ENCODE measurements around the gene WSCD1.

The WSCD1 gene

GRCh38 chr17:6104956-6105648, 34.9 kb downstream of the WSCD1 start:
- H3K14ac ChIP-seq (ENCODE audit: low read length), result no peak overlapping the region
- H3K4me3 ChIP-seq (ENCODE audit: low read length in 2 of 2), result no peak overlapping the region
- no CpG with 5 or more reads among the region's 12 CpGs for WGBS, 2 donors (ENCODE audit: extremely low coverage in 2 of 2, insufficient read length in 2 of 2, insufficient replicate concordance in 1 of 2)
- no peak overlapping the region for H2AFZ ChIP-seq (ENCODE audit: low read length)
- H2BK5ac ChIP-seq (ENCODE audit: low read length), result no peak overlapping the region
- H3K27ac ChIP-seq (replicated peaks; ENCODE audit: low read length), result no peak overlapping the region
- H4K91ac ChIP-seq (ENCODE audit: low read depth, low read length, poor library complexity), result no peak overlapping the region
- no peak overlapping the region for H3K9ac ChIP-seq (ENCODE audit: low read depth, low read length, poor library complexity)
- no peak overlapping the region for H2BK15ac ChIP-seq (ENCODE audit: low read length)
- peaks cover 6 to 92% of the 10 kb centered on the region in 2 donors for H3K36me3 ChIP-seq (replicated peaks in 1 of 2; ENCODE audit: control insufficient read depth in 2 of 2, insufficient read depth in 2 of 2, low read length in 2 of 2)
- H3K79me1 ChIP-seq (ENCODE audit: low read depth, low read length), result no peaks in the 10 kb centered on the region
- no peak overlapping the region for H3K23ac ChIP-seq (ENCODE audit: low read depth, low read length, poor library complexity)
- H3K4ac ChIP-seq (ENCODE audit: low read length), result no peak overlapping the region
- H2BK12ac ChIP-seq (ENCODE audit: low read length), result no peak overlapping the region
- H2AK5ac ChIP-seq (ENCODE audit: low read depth, low read length), result no peak overlapping the region
- no peak overlapping the region for H2BK120ac ChIP-seq (ENCODE audit: low read depth, low read length)
- no peak overlapping the region for H3K4me2 ChIP-seq (ENCODE audit: insufficient read depth, low read length, poor library complexity, severe bottlenecking)
- no peak overlapping the region for H3K18ac ChIP-seq (ENCODE audit: low read length)
- H3K4me1 ChIP-seq (ENCODE audit: control insufficient read depth in 2 of 2, insufficient read depth in 1 of 2, low read depth in 1 of 2, low read length in 2 of 2), result peaks cover 0 to 2% of the 10 kb centered on the region in 2 donors
- H3K9me3 ChIP-seq (replicated peaks in 1 of 2; ENCODE audit: control insufficient read depth in 2 of 2, insufficient read depth in 1 of 2, low read depth in 1 of 2, low read length in 2 of 2), result peaks cover 0 to 3% of the 10 kb centered on the region in 2 donors
- no peaks in the 10 kb centered on the region for H3K27me3 ChIP-seq (ENCODE audit: control insufficient read depth in 3 of 3, insufficient read depth in 3 of 3, low read depth in 1 of 3, low read length in 3 of 3)
- DNase-seq (ENCODE audit: low spot score), result no peak
- H4K8ac ChIP-seq (ENCODE audit: low read depth, low read length), result no peak overlapping the region

GRCh38 chr17:6105649-6106007, 35.4 kb downstream of the WSCD1 start:
- H2AK5ac ChIP-seq (ENCODE audit: low read depth, low read length), result no peak overlapping the region
- no peak overlapping the region for H3K14ac ChIP-seq (ENCODE audit: low read length)
- H3K27me3 ChIP-seq (ENCODE audit: control insufficient read depth in 3 of 3, insufficient read depth in 3 of 3, low read depth in 1 of 3, low read length in 3 of 3), result no peaks in the 10 kb centered on the region
- DNase-seq (ENCODE audit: low spot score), result no peak
- no peak overlapping the region for H2BK12ac ChIP-seq (ENCODE audit: low read length)
- H3K36me3 ChIP-seq (replicated peaks in 1 of 2; ENCODE audit: control insufficient read depth in 2 of 2, insufficient read depth in 2 of 2, low read length in 2 of 2), result peaks cover 6 to 92% of the 10 kb centered on the region in 2 donors
- no peak overlapping the region for H3K23ac ChIP-seq (ENCODE audit: low read depth, low read length, poor library complexity)
- peaks cover 0 to 2% of the 10 kb centered on the region in 2 donors for H3K4me1 ChIP-seq (ENCODE audit: control insufficient read depth in 2 of 2, insufficient read depth in 1 of 2, low read depth in 1 of 2, low read length in 2 of 2)
- H4K8ac ChIP-seq (ENCODE audit: low read depth, low read length), result no peak overlapping the region
- H3K9me3 ChIP-seq (replicated peaks in 1 of 2; ENCODE audit: control insufficient read depth in 2 of 2, insufficient read depth in 1 of 2, low read depth in 1 of 2, low read length in 2 of 2), result peaks cover 0 to 3% of the 10 kb centered on the region in 2 donors
- no peak overlapping the region for H3K27ac ChIP-seq (replicated peaks; ENCODE audit: low read length)
- H2AFZ ChIP-seq (ENCODE audit: low read length), result no peak overlapping the region
- H3K4me2 ChIP-seq (ENCODE audit: insufficient read depth, low read length, poor library complexity, severe bottlenecking), result no peak overlapping the region
- H3K4me3 ChIP-seq (ENCODE audit: low read length in 2 of 2), result no peak overlapping the region
- no peak overlapping the region for H3K18ac ChIP-seq (ENCODE audit: low read length)
- no peaks in the 10 kb centered on the region for H3K79me1 ChIP-seq (ENCODE audit: low read depth, low read length)
- H3K9ac ChIP-seq (ENCODE audit: low read depth, low read length, poor library complexity), result no peak overlapping the region
- H3K4ac ChIP-seq (ENCODE audit: low read length), result no peak overlapping the region
- no peak overlapping the region for H4K91ac ChIP-seq (ENCODE audit: low read depth, low read length, poor library complexity)
- no peak overlapping the region for H2BK120ac ChIP-seq (ENCODE audit: low read depth, low read length)
- H2BK5ac ChIP-seq (ENCODE audit: low read length), result no peak overlapping the region
- no peak overlapping the region for H2BK15ac ChIP-seq (ENCODE audit: low read length)
- WGBS, 2 donors (ENCODE audit: extremely low coverage in 2 of 2, insufficient read length in 2 of 2, insufficient replicate concordance in 1 of 2), result no CpG with 5 or more reads among the region's 6 CpGs

- no peak overlapping the region for H3K9ac ChIP-seq (ENCODE audit: low read depth, low read length, poor library complexity)
- DNase-seq (ENCODE audit: low spot score), result no peak
- H3K27me3 ChIP-seq (ENCODE audit: control insufficient read depth in 3 of 3, insufficient read depth in 3 of 3, low read depth in 1 of 3, low read length in 3 of 3), result no peaks in the 10 kb centered on the region
- H3K4me3 ChIP-seq (ENCODE audit: low read length in 2 of 2), result no peak overlapping the region
- no peak overlapping the region for H4K8ac ChIP-seq (ENCODE audit: low read depth, low read length)
- H2BK120ac ChIP-seq (ENCODE audit: low read depth, low read length), result no peak overlapping the region
- no peak overlapping the region for H3K14ac ChIP-seq (ENCODE audit: low read length)
- no peaks in the 10 kb centered on the region for H3K4me1 ChIP-seq (ENCODE audit: control insufficient read depth in 2 of 2, insufficient read depth in 1 of 2, low read depth in 1 of 2, low read length in 2 of 2)
- H3K79me1 ChIP-seq (ENCODE audit: low read depth, low read length), result no peaks in the 10 kb centered on the region
- H3K9me3 ChIP-seq (replicated peaks in 1 of 2; ENCODE audit: control insufficient read depth in 2 of 2, insufficient read depth in 1 of 2, low read depth in 1 of 2, low read length in 2 of 2), result peaks cover 0 to 3% of the 10 kb centered on the region in 2 donors
- H2AK5ac ChIP-seq (ENCODE audit: low read depth, low read length), result no peak overlapping the region
- no peak overlapping the region for H2AFZ ChIP-seq (ENCODE audit: low read length)
- H3K4ac ChIP-seq (ENCODE audit: low read length), result no peak overlapping the region
- no peak overlapping the region for H2BK12ac ChIP-seq (ENCODE audit: low read length)
- H3K4me2 ChIP-seq (ENCODE audit: insufficient read depth, low read length, poor library complexity, severe bottlenecking), result no peak overlapping the region
- H4K91ac ChIP-seq (ENCODE audit: low read depth, low read length, poor library complexity), result no peak overlapping the region
- no peak overlapping the region for H3K23ac ChIP-seq (ENCODE audit: low read depth, low read length, poor library complexity)
- no peak overlapping the region for H3K18ac ChIP-seq (ENCODE audit: low read length)
- H3K36me3 ChIP-seq (replicated peaks in 1 of 2; ENCODE audit: control insufficient read depth in 2 of 2, insufficient read depth in 2 of 2, low read length in 2 of 2), result peaks cover 9 to 92% of the 10 kb centered on the region in 2 donors
- no peak overlapping the region for H2BK15ac ChIP-seq (ENCODE audit: low read length)
- no CpG with 5 or more reads among the region's 2 CpGs for WGBS, 2 donors (ENCODE audit: extremely low coverage in 2 of 2, insufficient read length in 2 of 2, insufficient replicate concordance in 1 of 2)
- H3K27ac ChIP-seq (replicated peaks; ENCODE audit: low read length), result no peak overlapping the region
- no peak overlapping the region for H2BK5ac ChIP-seq (ENCODE audit: low read length)
Measured at GRCh38 chr17:6106212-6106611, 36.0 kb downstream of the WSCD1 start.

GRCh38 chr17:6107791-6108190, 37.6 kb downstream of the WSCD1 start:
- no peak for DNase-seq (ENCODE audit: low spot score)
- Histone ChIP-seq H4K8ac (ENCODE audit: low read depth, low read length) (no peak overlapping the region), H3K18ac (ENCODE audit: low read length) (no peak overlapping the region), H3K36me3 (replicated peaks in 1 of 2; ENCODE audit: control insufficient read depth in 2 of 2, insufficient read depth in 2 of 2, low read length in 2 of 2) (peaks cover 9 to 93% of the 10 kb centered on the region in 2 donors), H3K4me1 (ENCODE audit: control insufficient read depth in 2 of 2, insufficient read depth in 1 of 2, low read depth in 1 of 2, low read length in 2 of 2) (no peaks in the 10 kb centered on the region), H3K9ac (ENCODE audit: low read depth, low read length, poor library complexity) (no peak overlapping the region), H3K4ac (ENCODE audit: low read length) (no peak overlapping the region), H2BK5ac (ENCODE audit: low read length) (no peak overlapping the region), H3K79me1 (ENCODE audit: low read depth, low read length) (no peaks in the 10 kb centered on the region), H4K91ac (ENCODE audit: low read depth, low read length, poor library complexity) (no peak overlapping the region), H3K4me3 (ENCODE audit: low read length in 2 of 2) (no peak overlapping the region), H2BK120ac (ENCODE audit: low read depth, low read length) (no peak overlapping the region), H2BK12ac (ENCODE audit: low read length) (no peak overlapping the region), H3K27me3 (ENCODE audit: control insufficient read depth in 3 of 3, insufficient read depth in 3 of 3, low read depth in 1 of 3, low read length in 3 of 3) (no peaks in the 10 kb centered on the region), H2AK5ac (ENCODE audit: low read depth, low read length) (no peak overlapping the region), H3K4me2 (ENCODE audit: insufficient read depth, low read length, poor library complexity, severe bottlenecking) (no peak overlapping the region), H2AFZ (ENCODE audit: low read length) (no peak overlapping the region), H3K23ac (ENCODE audit: low read depth, low read length, poor library complexity) (no peak overlapping the region), H3K14ac (ENCODE audit: low read length) (no peak overlapping the region), H3K27ac (replicated peaks; ENCODE audit: low read length) (no peak overlapping the region), H2BK15ac (ENCODE audit: low read length) (no peak overlapping the region), H3K9me3 (replicated peaks in 1 of 2; ENCODE audit: control insufficient read depth in 2 of 2, insufficient read depth in 1 of 2, low read depth in 1 of 2, low read length in 2 of 2) (peaks cover 0 to 3% of the 10 kb centered on the region in 2 donors)
- WGBS, 2 donors (ENCODE audit: extremely low coverage in 2 of 2, insufficient read length in 2 of 2, insufficient replicate concordance in 1 of 2), result no CpG with 5 or more reads among the region's 12 CpGs

Data from neuronal stem cell (in vitro differentiated cells).